IPS DF 4.7 (cell line): ENCODE data around the gene SDHC.

Source experiments
- DNase-seq: peaks from one replicate; pipeline ENCODE4 v3.0.0-alpha.2; 2013; ENCODE audit warnings: low spot score; ENCODE audit errors: extremely low read depth

Gene SDHC

GRCh38 chr1:161314201-161314981, at the start of gene SDHC:
TSS of gene SDHC (plus strand) at chr1:161314381. CDS start at chr1:161314406, 25 bp downstream.
- peak; percentile 72 for DNase-seq

GRCh38 chr1:161265305-161265704, 48.9 kb upstream of the SDHC start:
- DNase-seq, result no peak

- DNase-seq, result no peak
These were observed 48.0 kb upstream of the SDHC start for GRCh38 chr1:161266202-161266601.

GRCh38 chr1:161266836-161267235, 47.3 kb upstream of the SDHC start:
- no peak for DNase-seq

GRCh38 chr1:161267321-161267720, 46.9 kb upstream of the SDHC start:
- DNase-seq, result no peak

GRCh38 chr1:161273402-161273801, 40.8 kb upstream of the SDHC start:
- DNase-seq, result no peak

GRCh38 chr1:161274874-161275273, 39.3 kb upstream of the SDHC start:
- DNase-seq, result no peak

GRCh38 chr1:161282991-161283390, 31.2 kb upstream of the SDHC start:
- no peak for DNase-seq

GRCh38 chr1:161285113-161285512, 29.1 kb upstream of the SDHC start:
- DNase-seq, result no peak

GRCh38 chr1:161285521-161285920, 28.7 kb upstream of the SDHC start:
- DNase-seq, result no peak

GRCh38 chr1:161287482-161288054, 26.6 kb upstream of the SDHC start:
- DNase-seq, result no peak

GRCh38 chr1:161290779-161291178, 23.4 kb upstream of the SDHC start:
- DNase-seq, result no peak

- DNase-seq, result no peak
These were observed 16.8 kb upstream of the SDHC start for GRCh38 chr1:161297415-161297814.

- no peak for DNase-seq
These were observed 16.1 kb upstream of the SDHC start for GRCh38 chr1:161298116-161298515.

GRCh38 chr1:161299347-161299746, 14.8 kb upstream of the SDHC start:
- DNase-seq, result no peak

GRCh38 chr1:161300478-161300877, 13.7 kb upstream of the SDHC start:
- no peak for DNase-seq

GRCh38 chr1:161304927-161305866, 9.0 kb upstream of the SDHC start:
- no peak for DNase-seq

- DNase-seq, result peak; percentile 97
These were observed 8.2 kb upstream of the SDHC start for GRCh38 chr1:161305867-161306519.

- DNase-seq, result no peak
These were observed 6.9 kb upstream of the SDHC start for GRCh38 chr1:161307230-161307768.

GRCh38 chr1:161307892-161308638, 6.1 kb upstream of the SDHC start:
- no peak for DNase-seq
